Measurements from ENCODE around the gene KRT81. TPM values are rescaled to one million over a fixed set of nuclear protein-coding genes. Genes with fewer than 3 reads are reported as not detected.

The KRT81 gene
- total RNA-seq, 2 experiments from 2014 or later, result not detected

GRCh38 chr12:52279422-52280318 lies 11.7 kb downstream of the KRT81 start:
- Histone ChIP-seq H3K27me3 (ENCODE audit: control insufficient read depth in 1 of 2, insufficient read depth in 2 of 2, low read length in 2 of 2) (peaks cover 8 to 13% of the 10 kb centered on the region in 2 experiments), H3K9me3 (ENCODE audit: control insufficient read depth in 1 of 2, insufficient read depth in 1 of 2, low read length in 2 of 2) (no peaks in the 10 kb centered on the region), H3K4me1 (ENCODE audit: insufficient read depth, low read length) (peaks cover 8% of the 10 kb centered on the region), H3K36me3 (ENCODE audit: insufficient read depth, low read length) (no peaks in the 10 kb centered on the region), H3K27ac (ENCODE audit: low read depth in 1 of 2, low read length in 2 of 2) (no peak overlapping the region), H3K4me3 (ENCODE audit: low read length) (no peak overlapping the region)
- H3K4me3 Mint-ChIP-seq, result no peak overlapping the region
- POLR2A ChIA-PET, result no interaction called here
- H3K36me3 Mint-ChIP-seq (ENCODE audit: low read depth), result no peaks in the 10 kb centered on the region
- no peak overlapping the region for H3K27ac Mint-ChIP-seq
- H3K9me3 Mint-ChIP-seq, result no peaks in the 10 kb centered on the region
- H3K4me1 Mint-ChIP-seq (ENCODE audit: low read depth), result peaks cover 8% of the 10 kb centered on the region
- TF ChIP-seq CTCF (IDR thresholded peaks at IDR 0.05), result no peak
- CTCF ChIA-PET, result interaction anchor here (0.7 to 1.6 kb wide), 9 partner anchors 10 to 524 kb away, joined by 3 to 10 read pairs (median 3); no protein-coding TSS in a partner anchor
- intact Hi-C loops (cut with DNase I, micrococcal nuclease), result no loop called here
- ATAC-seq (ENCODE audit: poor library complexity) (no peak), DNase-seq (no peak)
- H3K27me3 Mint-ChIP-seq, result peaks cover 54% of the 10 kb centered on the region

GRCh38 chr12:52278575-52279421 lies 12.5 kb downstream of the KRT81 start:
- intact Hi-C loops (cut with DNase I, micrococcal nuclease), result no loop called here
- POLR2A ChIA-PET, result no interaction called here

More at GRCh38 chr12:52278575-52279421, 12.5 kb downstream of the KRT81 start:
- H3K4me3 ChIP-seq (ENCODE audit: low read length), result no peak overlapping the region
- H3K4me3 Mint-ChIP-seq, result no peak overlapping the region
- H3K36me3 Mint-ChIP-seq (ENCODE audit: low read depth), result no peaks in the 10 kb centered on the region
- peaks cover 8 to 17% of the 10 kb centered on the region in 2 experiments for H3K27me3 ChIP-seq (ENCODE audit: control insufficient read depth in 1 of 2, insufficient read depth in 2 of 2, low read length in 2 of 2)
- CTCF ChIA-PET, result interaction anchor here (0.7 to 1.6 kb wide), 8 partner anchors 9 to 523 kb away, joined by 3 to 10 read pairs (median 3); no protein-coding TSS in a partner anchor
- peaks cover 62% of the 10 kb centered on the region for H3K27me3 Mint-ChIP-seq
- DNase-seq, result peak; percentile 29 to 80 (median 63)
- H3K4me1 ChIP-seq (ENCODE audit: insufficient read depth, low read length), result peaks cover 8% of the 10 kb centered on the region
- peaks cover 8% of the 10 kb centered on the region for H3K4me1 Mint-ChIP-seq (ENCODE audit: low read depth)
- peak; percentile 92 for ATAC-seq (ENCODE audit: poor library complexity)
- TF ChIP-seq CTCF (IDR thresholded peaks at IDR 0.05), result peak; percentile 96
- no peaks in the 10 kb centered on the region for H3K9me3 Mint-ChIP-seq
- H3K27ac Mint-ChIP-seq, result no peak overlapping the region
- no peaks in the 10 kb centered on the region for H3K9me3 ChIP-seq (ENCODE audit: control insufficient read depth in 1 of 2, insufficient read depth in 1 of 2, low read length in 2 of 2)
- H3K36me3 ChIP-seq (ENCODE audit: insufficient read depth, low read length), result no peaks in the 10 kb centered on the region
- H3K27ac ChIP-seq (ENCODE audit: low read depth in 1 of 2, low read length in 2 of 2), result no peak overlapping the region
